HepG2 (cell line): Measurements from ENCODE around the gene CLP1.

Experiments used
- CC2D1A ChIP-seq: sonication (generic); formaldehyde crosslinking; IDR thresholded peaks from 2 replicates; pipeline ENCODE4 v1.8.1; 2023; ENCODE audit warnings: mild to moderate bottlenecking, missing genetic modification reagents
- EP300 ChIP-seq, 3 experiments: sonication (generic) in 1 of 3; formaldehyde crosslinking in 1 of 3; IDR thresholded peaks; 2 replicates each; pipeline versions ENCODE4 v1.5.1 to v1.6.1; 2011 to 2020; ENCODE audit warnings: low read depth in 2 of 3, low read length in 2 of 3, borderline replicate concordance in 1 of 3, improper control_type of control experiment in 1 of 3, mild to moderate bottlenecking in 1 of 3, missing genetic modification reagents in 1 of 3, moderate library complexity in 1 of 3
- NFKBIZ ChIP-seq: IDR thresholded peaks from 2 replicates; pipeline ENCODE4 v1.6.1; 2018; ENCODE audit warnings: missing genetic modification reagents, missing compliant biosample characterization
- POLR2A ChIP-seq, 2 experiments: IDR thresholded peaks; 2 replicates each; pipeline ENCODE4 v1.6.1; 2011; ENCODE audit warnings: low read depth in 2 of 2, low read length in 2 of 2, mild to moderate bottlenecking in 1 of 2, moderate library complexity in 1 of 2; ENCODE audit not compliant: insufficient read depth in 1 of 2
- POLR2AphosphoS2 ChIP-seq: IDR thresholded peaks from 2 replicates; pipeline ENCODE4 v1.6.1; 2011; ENCODE audit warnings: low read depth, low read length, improper control_type of control experiment
- SMC3 ChIP-seq: IDR thresholded peaks from 2 replicates; pipeline ENCODE4 v1.6.1; 2011; ENCODE audit warnings: low read length, improper control_type of control experiment
- ZNF556 ChIP-seq: sonication (generic); formaldehyde crosslinking; IDR thresholded peaks from 2 replicates; pipeline ENCODE4 v1.4.0; 2020; ENCODE audit warnings: mild to moderate bottlenecking, missing genetic modification reagents, borderline replicate concordance
- TF ChIP-seq, protein P1 (sequence below): sonication (generic); formaldehyde crosslinking; IDR thresholded peaks from 2 replicates; pipeline ENCODE4 v1.8.1; 2023; ENCODE audit warnings: mild to moderate bottlenecking, missing genetic modification reagents, borderline replicate concordance
- TF ChIP-seq, protein P2 (sequence below): sonication (generic); formaldehyde crosslinking; IDR thresholded peaks from 2 replicates; pipeline ENCODE4 v1.5.0; 2020; ENCODE audit warnings: missing genetic modification reagents

- no peak for TF ChIP-seq CC2D1A (CRISPR knock-in tag)
- TF ChIP-seq NFKBIZ = no peak
- TF ChIP-seq, protein P1, sequence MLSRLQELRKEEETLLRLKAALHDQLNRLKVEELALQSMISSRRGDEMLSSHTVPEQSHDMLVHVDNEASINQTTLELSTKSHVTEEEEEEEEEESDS (CRISPR knock-in tag) = no peak
- TF ChIP-seq ZNF556 (CRISPR knock-in tag) = no peak
- no peak for TF ChIP-seq EP300 (IDR thresholded peaks at IDR 0.05; ENCODE audit: low read depth in 2 of 2, low read length in 2 of 2)
- TF ChIP-seq EP300 (CRISPR knock-in tag; IDR thresholded peaks at IDR 0.05; ENCODE audit: borderline replicate concordance) = no peak
- no peak for TF ChIP-seq SMC3
- TF ChIP-seq, protein P2, sequence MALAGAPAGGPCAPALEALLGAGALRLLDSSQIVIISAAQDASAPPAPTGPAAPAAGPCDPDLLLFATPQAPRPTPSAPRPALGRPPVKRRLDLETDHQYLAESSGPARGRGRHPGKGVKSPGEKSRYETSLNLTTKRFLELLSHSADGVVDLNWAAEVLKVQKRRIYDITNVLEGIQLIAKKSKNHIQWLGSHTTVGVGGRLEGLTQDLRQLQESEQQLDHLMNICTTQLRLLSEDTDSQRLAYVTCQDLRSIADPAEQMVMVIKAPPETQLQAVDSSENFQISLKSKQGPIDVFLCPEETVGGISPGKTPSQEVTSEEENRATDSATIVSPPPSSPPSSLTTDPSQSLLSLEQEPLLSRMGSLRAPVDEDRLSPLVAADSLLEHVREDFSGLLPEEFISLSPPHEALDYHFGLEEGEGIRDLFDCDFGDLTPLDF (CRISPR knock-in tag) = no peak
- TF ChIP-seq POLR2A (IDR thresholded peaks at IDR 0.05; ENCODE audit: insufficient read depth in 1 of 2, low read depth in 2 of 2, low read length in 2 of 2) = no peak
- TF ChIP-seq POLR2AphosphoS2 = no peak
Measured at GRCh38 chr11:57640068-57640800, 17.3 kb upstream of the CLP1 start.
